NB4 (cell line): ENCODE measurements around the gene NLRX1.

Source experiments
- CTCF ChIP-seq: IDR thresholded peaks from one replicate; pipeline ENCODE4 v1.5.1; 2012; ENCODE audit warnings: low read depth, low read length
- POLR2A ChIP-seq: IDR thresholded peaks from 2 replicates; pipeline ENCODE4 v1.6.1; 2011; ENCODE audit warnings: mild to moderate bottlenecking; ENCODE audit not compliant: insufficient read length; ENCODE audit errors: extremely low read depth

- TF ChIP-seq CTCF (no peak), POLR2A (no peak)
Measured at GRCh38 chr11:119229741-119230140, 61.2 kb downstream of the NLRX1 start.
